GM19395 (cell line): ENCODE measurements around the gene POLQ.
"Not testable (repeated sequence)": the region's sequence is repeated elsewhere in the genome, so short reads cannot be mapped to it uniquely, and the experiment has no call there.

Experiments
- ATAC-seq: cut with Tn5 transposase; IDR thresholded peaks from one replicate; pipeline ENCODE4 v1.9.1; 2021; ENCODE audit warnings: mild to moderate bottlenecking, moderate library complexity; ENCODE audit not compliant: unreplicated experiment

The POLQ gene

GRCh38 chr3:121515313-121515712, 30.5 kb downstream of the POLQ start:
- no peak for ATAC-seq

- no peak for ATAC-seq
Measured at GRCh38 chr3:121514496-121514895, 31.3 kb downstream of the POLQ start.

- no peak for ATAC-seq
Measured at GRCh38 chr3:121508389-121508788, 37.4 kb downstream of the POLQ start.

GRCh38 chr3:121505256-121505655, 40.5 kb downstream of the POLQ start:
- no peak for ATAC-seq

- no peak for ATAC-seq
Measured at GRCh38 chr3:121504618-121505017, 41.2 kb downstream of the POLQ start.

- no peak for ATAC-seq
Measured at GRCh38 chr3:121496786-121497185, 49.0 kb downstream of the POLQ start.

- no peak for ATAC-seq
Measured at GRCh38 chr3:121493431-121493830, 52.4 kb downstream of the POLQ start.

GRCh38 chr3:121491683-121492320, 54.0 kb downstream of the POLQ start:
- no peak for ATAC-seq

GRCh38 chr3:121490161-121490560, 55.6 kb downstream of the POLQ start:
- ATAC-seq = no peak

- ATAC-seq = no peak
Measured at GRCh38 chr3:121488628-121489027, 57.2 kb downstream of the POLQ start.

- ATAC-seq = no peak
Measured at GRCh38 chr3:121483290-121483689, 62.5 kb downstream of the POLQ start.

- ATAC-seq = no peak
Measured at GRCh38 chr3:121482660-121483059, 63.1 kb downstream of the POLQ start.

GRCh38 chr3:121481106-121481880, 64.5 kb downstream of the POLQ start:
- no peak for ATAC-seq

GRCh38 chr3:121477589-121477988, 68.2 kb downstream of the POLQ start:
- no peak for ATAC-seq

- ATAC-seq = no peak
Measured at GRCh38 chr3:121473001-121473400, 72.8 kb downstream of the POLQ start.

GRCh38 chr3:121467085-121467484, 78.7 kb downstream of the POLQ start:
- no peak for ATAC-seq

GRCh38 chr3:121463745-121464144, 82.0 kb downstream of the POLQ start:
- no peak for ATAC-seq

GRCh38 chr3:121462565-121462964, 83.2 kb downstream of the POLQ start:
- no peak for ATAC-seq

GRCh38 chr3:121451752-121452151, 94.0 kb downstream of the POLQ start:
- not testable (repeated sequence) for ATAC-seq

GRCh38 chr3:121443456-121443855, 102.3 kb downstream of the POLQ start:
- ATAC-seq = no peak

GRCh38 chr3:121436641-121437040, 109.1 kb downstream of the POLQ start:
- ATAC-seq = no peak

GRCh38 chr3:121436074-121436473, 109.7 kb downstream of the POLQ start:
- no peak for ATAC-seq
